Neutrophil (primary cell): ENCODE measurements around the gene NRN1L.

Source experiments
- H3K27ac ChIP-seq: fragments of 200-600 bp; sonication (generic); 2 replicates; pipeline ENCODE4 v1.5.1; 2016; ENCODE audit warnings: mild to moderate bottlenecking, moderate library complexity
- H3K27me3 ChIP-seq: fragments of 200-600 bp; sonication (generic); 2 replicates; pipeline ENCODE4 v1.6.0; 2016; ENCODE audit warnings: mild to moderate bottlenecking
- H3K36me3 ChIP-seq: fragments of 200-600 bp; sonication (generic); 2 replicates; pipeline ENCODE4 v1.5.1; 2017
- H3K4me1 ChIP-seq, 2 experiments: fragments of 200-600 bp in 1 of 2; sonication (generic) in 1 of 2; 1 replicate in 1 of 2; 2 replicates in 1 of 2; pipeline versions ENCODE4 v1.5.1 to v1.6.1; 2013 to 2016; ENCODE audit warnings: low read depth in 1 of 2, low read length in 1 of 2, mild to moderate bottlenecking in 1 of 2, moderate library complexity in 1 of 2; ENCODE audit not compliant: control insufficient read depth in 1 of 2, insufficient read depth in 1 of 2
- H3K4me3 ChIP-seq, 2 experiments: fragments of 200-600 bp in 1 of 2; sonication (generic) in 1 of 2; 1 replicate in 1 of 2; 2 replicates in 1 of 2; pipeline ENCODE4 v1.5.1; 2013 to 2016; ENCODE audit warnings: low read depth in 1 of 2, low read length in 1 of 2, mild to moderate bottlenecking in 1 of 2, moderate library complexity in 1 of 2
- H3K9me3 ChIP-seq: fragments of 200-600 bp; sonication (generic); 2 replicates; pipeline ENCODE4 v1.5.1; 2016
- CTCF ChIP-seq: fragments of 200-600 bp; sonication (generic); IDR thresholded peaks from 2 replicates; pipeline ENCODE4 v1.5.1; 2016; ENCODE audit warnings: antibody characterized with exemption

Gene NRN1L

GRCh38 chr16:67871256-67871655 lies 13.4 kb upstream of the NRN1L start:
- H3K27me3 ChIP-seq: no peaks in the 10 kb centered on the region
- no peaks in the 10 kb centered on the region for H3K9me3 ChIP-seq
- H3K27ac ChIP-seq: peak overlapping the region; percentile 85
- TF ChIP-seq CTCF: no peak
- H3K4me3 ChIP-seq: no peak overlapping the region
- peaks cover 19% of the 10 kb centered on the region for H3K36me3 ChIP-seq
- peaks cover 23 to 27% of the 10 kb centered on the region in 2 experiments for H3K4me1 ChIP-seq

GRCh38 chr16:67872131-67872630 lies 12.5 kb upstream of the NRN1L start:
- TF ChIP-seq CTCF: no peak
- Histone ChIP-seq H3K27ac (peak overlapping the region; percentile 85), H3K36me3 (peaks cover 26% of the 10 kb centered on the region), H3K9me3 (no peaks in the 10 kb centered on the region), H3K4me3 (peak overlapping the region; percentile 84 to 90), H3K4me1 (peaks cover 23 to 27% of the 10 kb centered on the region in 2 experiments), H3K27me3 (no peaks in the 10 kb centered on the region)

- Histone ChIP-seq H3K4me1 (peaks cover 23 to 27% of the 10 kb centered on the region in 2 experiments), H3K4me3 (peak within 1 kb of the TSS; percentile 84 to 90), H3K9me3 (no peaks in the 10 kb centered on the region), H3K36me3 (peaks cover 28% of the 10 kb centered on the region), H3K27ac (peak within 1 kb of the TSS; percentile 85), H3K27me3 (no peaks in the 10 kb centered on the region)
- peak; percentile 49 for TF ChIP-seq CTCF
These were observed 11.9 kb upstream of the NRN1L start, which contains the start of gene EDC4 for GRCh38 chr16:67872631-67873434. EDC4 (plus strand) TSS chr16:67873052; CDS start chr16:67873262, 210 bp downstream.

GRCh38 chr16:67873435-67874370 lies 11.0 kb upstream of the NRN1L start:
- peaks cover 28% of the 10 kb centered on the region for H3K36me3 ChIP-seq
- H3K27me3 ChIP-seq: no peaks in the 10 kb centered on the region
- TF ChIP-seq CTCF: no peak
- H3K4me1 ChIP-seq: peaks cover 23 to 27% of the 10 kb centered on the region in 2 experiments
- H3K27ac ChIP-seq: peak overlapping the region; percentile 85
- no peaks in the 10 kb centered on the region for H3K9me3 ChIP-seq
- peak overlapping the region; percentile 84 to 90 for H3K4me3 ChIP-seq

- TF ChIP-seq CTCF: no peak
- Histone ChIP-seq H3K27me3 (no peaks in the 10 kb centered on the region), H3K9me3 (no peaks in the 10 kb centered on the region), H3K4me1 (peaks cover 23 to 27% of the 10 kb centered on the region in 2 experiments), H3K36me3 (peaks cover 35% of the 10 kb centered on the region), H3K4me3 (peak overlapping the region; percentile 84 to 90), H3K27ac (no peak overlapping the region)
These were observed 10.3 kb upstream of the NRN1L start for GRCh38 chr16:67874372-67874771.
